Left renal pelvis (tissue), 4 donors: ENCODE data around the gene MEP1A. TPM values are rescaled to one million over a fixed set of nuclear protein-coding genes. Genes with fewer than 3 reads are reported as not detected.
"Not testable (repeated sequence)": the region's sequence is repeated elsewhere in the genome, so short reads cannot be mapped to it uniquely, and the experiment has no call there.

Source experiments
- DNase-seq, 4 donors: peaks; one replicate each; pipeline ENCODE4 v3.0.0-alpha.2; 2013; ENCODE audit warnings: low read depth in 4 of 4, low spot score in 3 of 4
- polyA plus RNA-seq, 4 donors: library from polyadenylated mRNA; unstranded; fragments of 120-200 nt; gene quantifications; one replicate each; pipeline ENCODE4 v1.2.1, GENCODE V29; 2013; ENCODE audit not compliant: insufficient read length in 4 of 4

The MEP1A gene
- not detected for polyA plus RNA-seq

GRCh38 chr6:46793138-46793537, at the start of gene MEP1A:
TSS of gene MEP1A (plus strand) at chr6:46793389. CDS start at chr6:46793399, 10 bp downstream.
- DNase-seq, result no peak

GRCh38 chr6:46743425-46744158, 49.6 kb upstream of the MEP1A start:
- DNase-seq, result no peak

GRCh38 chr6:46744159-46744725, 48.9 kb upstream of the MEP1A start:
- not testable (repeated sequence) for DNase-seq

- no peak for DNase-seq
Measured at GRCh38 chr6:46745973-46746372, 47.2 kb upstream of the MEP1A start.

- DNase-seq, result no peak
Measured at GRCh38 chr6:46746696-46747095, 46.5 kb upstream of the MEP1A start, which contains the start of gene ANKRD66. TSS of gene ANKRD66 (plus strand) at chr6:46746933. CDS start at chr6:46751949, 5,016 bp downstream.

- DNase-seq, result no peak
Measured at GRCh38 chr6:46748940-46749503, 44.2 kb upstream of the MEP1A start.

GRCh38 chr6:46749731-46750130, 43.5 kb upstream of the MEP1A start:
- no peak for DNase-seq

- no peak for DNase-seq
Measured at GRCh38 chr6:46751658-46752057, 41.5 kb upstream of the MEP1A start.

- no peak for DNase-seq
Measured at GRCh38 chr6:46755865-46756264, 37.3 kb upstream of the MEP1A start.

GRCh38 chr6:46756469-46757213, 36.5 kb upstream of the MEP1A start:
- DNase-seq, result no peak

GRCh38 chr6:46757214-46757596, 36.0 kb upstream of the MEP1A start:
- DNase-seq, result no peak

GRCh38 chr6:46758960-46759753, 34.0 kb upstream of the MEP1A start:
- DNase-seq, result no peak

- no peak for DNase-seq
Measured at GRCh38 chr6:46760925-46761324, 32.3 kb upstream of the MEP1A start.

- DNase-seq, result no peak
Measured at GRCh38 chr6:46763466-46763865, 29.7 kb upstream of the MEP1A start.

- DNase-seq, result not testable (repeated sequence)
Measured at GRCh38 chr6:46764280-46764679, 28.9 kb upstream of the MEP1A start.

- no peak for DNase-seq
Measured at GRCh38 chr6:46764961-46765360, 28.2 kb upstream of the MEP1A start.

GRCh38 chr6:46772016-46772415, 21.2 kb upstream of the MEP1A start:
- no peak for DNase-seq

- no peak for DNase-seq
Measured at GRCh38 chr6:46772762-46773161, 20.4 kb upstream of the MEP1A start.

- DNase-seq, result no peak
Measured at GRCh38 chr6:46773201-46773855, 19.9 kb upstream of the MEP1A start.

GRCh38 chr6:46774736-46775135, 18.5 kb upstream of the MEP1A start:
- DNase-seq, result not testable (repeated sequence)
